Activated naive CD4-positive, alpha-beta T cell treated with anti-CD3 and anti-CD28 coated beads, Interleukin-2, amount 50 U/mL, for 24 hours (primary cell): Measurements from ENCODE around the gene CLCN5.

Experiments used
- H3K27ac Mint-ChIP-seq: one replicate; pipeline ENCODE4 v1.8.0; 2021; ENCODE audit warnings: mild to moderate bottlenecking, mixed read lengths
- H3K27me3 Mint-ChIP-seq: one replicate; pipeline ENCODE4 v1.8.0; 2021; ENCODE audit warnings: mixed read lengths
- H3K36me3 Mint-ChIP-seq: one replicate; pipeline ENCODE4 v1.8.0; 2021; ENCODE audit warnings: mixed read lengths
- H3K4me1 Mint-ChIP-seq: one replicate; pipeline ENCODE4 v1.8.0; 2021; ENCODE audit warnings: mixed read lengths
- H3K4me3 Mint-ChIP-seq: one replicate; pipeline ENCODE4 v1.8.0; 2021; ENCODE audit warnings: mild to moderate bottlenecking, mixed read lengths
- H3K9me3 Mint-ChIP-seq: one replicate; pipeline ENCODE4 v1.8.0; 2021; ENCODE audit warnings: mixed read lengths

CLCN5 gene

GRCh38 chrX:49972328-49972860 lies 50.0 kb downstream of the CLCN5 start:
- peaks cover 9% of the 10 kb centered on the region for H3K36me3 Mint-ChIP-seq
- H3K9me3 Mint-ChIP-seq = no peaks in the 10 kb centered on the region
- no peaks in the 10 kb centered on the region for H3K4me1 Mint-ChIP-seq
- H3K4me3 Mint-ChIP-seq = no peak overlapping the region
- no peak overlapping the region for H3K27ac Mint-ChIP-seq
- no peaks in the 10 kb centered on the region for H3K27me3 Mint-ChIP-seq

- H3K27ac Mint-ChIP-seq = peak overlapping the region; percentile 65
- H3K27me3 Mint-ChIP-seq = no peaks in the 10 kb centered on the region
- no peak overlapping the region for H3K4me3 Mint-ChIP-seq
- no peaks in the 10 kb centered on the region for H3K9me3 Mint-ChIP-seq
- no peaks in the 10 kb centered on the region for H3K4me1 Mint-ChIP-seq
- peaks cover 9% of the 10 kb centered on the region for H3K36me3 Mint-ChIP-seq
Measured at GRCh38 chrX:49976682-49977197, 54.3 kb downstream of the CLCN5 start.

GRCh38 chrX:49977319-49978090 lies 55.1 kb downstream of the CLCN5 start:
- no peaks in the 10 kb centered on the region for H3K9me3 Mint-ChIP-seq
- no peak overlapping the region for H3K4me3 Mint-ChIP-seq
- no peaks in the 10 kb centered on the region for H3K27me3 Mint-ChIP-seq
- peaks cover 9% of the 10 kb centered on the region for H3K36me3 Mint-ChIP-seq
- H3K4me1 Mint-ChIP-seq = no peaks in the 10 kb centered on the region
- H3K27ac Mint-ChIP-seq = no peak overlapping the region

- Mint-ChIP-seq H3K36me3 (peaks cover 6% of the 10 kb centered on the region), H3K27ac (no peak overlapping the region)
Measured at GRCh38 chrX:49978176-49978575, 55.8 kb downstream of the CLCN5 start.

GRCh38 chrX:49986058-49986457 lies 63.7 kb downstream of the CLCN5 start:
- H3K27ac Mint-ChIP-seq = no peak overlapping the region
- no peaks in the 10 kb centered on the region for H3K27me3 Mint-ChIP-seq
- no peak overlapping the region for H3K4me3 Mint-ChIP-seq
- H3K9me3 Mint-ChIP-seq = no peaks in the 10 kb centered on the region
- no peaks in the 10 kb centered on the region for H3K4me1 Mint-ChIP-seq
- no peaks in the 10 kb centered on the region for H3K36me3 Mint-ChIP-seq

More at GRCh38 chrX:49978176-49978575, 55.8 kb downstream of the CLCN5 start:
- H3K4me3 Mint-ChIP-seq = no peak overlapping the region
- no peaks in the 10 kb centered on the region for H3K4me1 Mint-ChIP-seq
- H3K27me3 Mint-ChIP-seq = no peaks in the 10 kb centered on the region
- H3K9me3 Mint-ChIP-seq = no peaks in the 10 kb centered on the region

- Mint-ChIP-seq H3K36me3 (no peaks in the 10 kb centered on the region), H3K4me1 (no peaks in the 10 kb centered on the region), H3K9me3 (no peaks in the 10 kb centered on the region), H3K27ac (no peak overlapping the region), H3K27me3 (no peaks in the 10 kb centered on the region), H3K4me3 (no peak overlapping the region)
Measured at GRCh38 chrX:49987651-49988050, 65.3 kb downstream of the CLCN5 start.

- Mint-ChIP-seq H3K4me3 (no peak overlapping the region), H3K4me1 (no peaks in the 10 kb centered on the region)
Measured at GRCh38 chrX:49988143-49988542, 65.7 kb downstream of the CLCN5 start.

GRCh38 chrX:49991758-49992157 lies 69.4 kb downstream of the CLCN5 start:
- no peak overlapping the region for H3K27ac Mint-ChIP-seq
- no peaks in the 10 kb centered on the region for H3K4me1 Mint-ChIP-seq
- no peaks in the 10 kb centered on the region for H3K36me3 Mint-ChIP-seq
- no peaks in the 10 kb centered on the region for H3K9me3 Mint-ChIP-seq
- no peaks in the 10 kb centered on the region for H3K27me3 Mint-ChIP-seq
- H3K4me3 Mint-ChIP-seq = no peak overlapping the region

More at GRCh38 chrX:49988143-49988542, 65.7 kb downstream of the CLCN5 start:
- Mint-ChIP-seq H3K36me3 (no peaks in the 10 kb centered on the region), H3K27me3 (no peaks in the 10 kb centered on the region), H3K27ac (no peak overlapping the region), H3K9me3 (no peaks in the 10 kb centered on the region)

- H3K4me3 Mint-ChIP-seq = no peak overlapping the region
Measured at GRCh38 chrX:49992853-49993252, 70.5 kb downstream of the CLCN5 start.

GRCh38 chrX:49993661-49994060 lies 71.3 kb downstream of the CLCN5 start:
- Mint-ChIP-seq H3K4me1 (no peaks in the 10 kb centered on the region), H3K9me3 (no peaks in the 10 kb centered on the region), H3K27ac (no peak overlapping the region), H3K4me3 (no peak overlapping the region), H3K27me3 (no peaks in the 10 kb centered on the region), H3K36me3 (no peaks in the 10 kb centered on the region)

More at GRCh38 chrX:49992853-49993252, 70.5 kb downstream of the CLCN5 start:
- no peaks in the 10 kb centered on the region for H3K36me3 Mint-ChIP-seq
- no peaks in the 10 kb centered on the region for H3K9me3 Mint-ChIP-seq
- no peak overlapping the region for H3K27ac Mint-ChIP-seq
- H3K27me3 Mint-ChIP-seq = no peaks in the 10 kb centered on the region
- no peaks in the 10 kb centered on the region for H3K4me1 Mint-ChIP-seq

GRCh38 chrX:49995107-49995731 lies 72.8 kb downstream of the CLCN5 start:
- H3K4me1 Mint-ChIP-seq = no peaks in the 10 kb centered on the region
- no peaks in the 10 kb centered on the region for H3K36me3 Mint-ChIP-seq
- H3K4me3 Mint-ChIP-seq = no peak overlapping the region
- H3K27ac Mint-ChIP-seq = no peak overlapping the region
- no peaks in the 10 kb centered on the region for H3K27me3 Mint-ChIP-seq
- H3K9me3 Mint-ChIP-seq = no peaks in the 10 kb centered on the region

GRCh38 chrX:49995795-49996455 lies 73.5 kb downstream of the CLCN5 start:
- H3K4me1 Mint-ChIP-seq = no peaks in the 10 kb centered on the region
- no peaks in the 10 kb centered on the region for H3K36me3 Mint-ChIP-seq
- no peak overlapping the region for H3K4me3 Mint-ChIP-seq
- H3K27ac Mint-ChIP-seq = no peak overlapping the region
- no peaks in the 10 kb centered on the region for H3K27me3 Mint-ChIP-seq
- H3K9me3 Mint-ChIP-seq = no peaks in the 10 kb centered on the region

- no peaks in the 10 kb centered on the region for H3K36me3 Mint-ChIP-seq
- H3K9me3 Mint-ChIP-seq = no peaks in the 10 kb centered on the region
- H3K27me3 Mint-ChIP-seq = no peaks in the 10 kb centered on the region
- no peaks in the 10 kb centered on the region for H3K4me1 Mint-ChIP-seq
- H3K4me3 Mint-ChIP-seq = no peak overlapping the region
- no peak overlapping the region for H3K27ac Mint-ChIP-seq
Measured at GRCh38 chrX:49996474-49996873, 74.1 kb downstream of the CLCN5 start.

GRCh38 chrX:49999087-49999486 lies 76.7 kb downstream of the CLCN5 start:
- no peak overlapping the region for H3K27ac Mint-ChIP-seq
- no peaks in the 10 kb centered on the region for H3K9me3 Mint-ChIP-seq
- no peaks in the 10 kb centered on the region for H3K4me1 Mint-ChIP-seq

GRCh38 chrX:50000937-50001542 lies 78.6 kb downstream of the CLCN5 start:
- H3K36me3 Mint-ChIP-seq = no peaks in the 10 kb centered on the region
- H3K4me3 Mint-ChIP-seq = no peak overlapping the region
- H3K4me1 Mint-ChIP-seq = no peaks in the 10 kb centered on the region
- H3K27ac Mint-ChIP-seq = no peak overlapping the region
- no peaks in the 10 kb centered on the region for H3K9me3 Mint-ChIP-seq
- no peaks in the 10 kb centered on the region for H3K27me3 Mint-ChIP-seq

More at GRCh38 chrX:49999087-49999486, 76.7 kb downstream of the CLCN5 start:
- H3K4me3 Mint-ChIP-seq = no peak overlapping the region
- H3K27me3 Mint-ChIP-seq = no peaks in the 10 kb centered on the region
- no peaks in the 10 kb centered on the region for H3K36me3 Mint-ChIP-seq
